Right renal cortex interstitium (tissue), 3 donors: ENCODE measurements around the gene FNDC3A. TPM values are rescaled to one million over a fixed set of nuclear protein-coding genes. Genes with fewer than 3 reads are reported as not detected.
"Not testable (repeated sequence)": the region's sequence is repeated elsewhere in the genome, so short reads cannot be mapped to it uniquely, and the experiment has no call there.

Experiments used
- DNase-seq, 3 donors: peaks; one replicate each; pipeline ENCODE4 v3.0.0-alpha.2; 2013; ENCODE audit warnings: low read depth in 3 of 3, low spot score in 2 of 3
- polyA plus RNA-seq, 3 donors: library from polyadenylated mRNA; unstranded; fragments of 120-200 nt; gene quantifications; one replicate each; pipeline ENCODE4 v1.2.1, GENCODE V29; 2013; ENCODE audit not compliant: insufficient read length in 3 of 3

FNDC3A gene
- polyA plus RNA-seq, 3 donors = 77.8 to 85.5 (median 79.1) TPM

DNA sequence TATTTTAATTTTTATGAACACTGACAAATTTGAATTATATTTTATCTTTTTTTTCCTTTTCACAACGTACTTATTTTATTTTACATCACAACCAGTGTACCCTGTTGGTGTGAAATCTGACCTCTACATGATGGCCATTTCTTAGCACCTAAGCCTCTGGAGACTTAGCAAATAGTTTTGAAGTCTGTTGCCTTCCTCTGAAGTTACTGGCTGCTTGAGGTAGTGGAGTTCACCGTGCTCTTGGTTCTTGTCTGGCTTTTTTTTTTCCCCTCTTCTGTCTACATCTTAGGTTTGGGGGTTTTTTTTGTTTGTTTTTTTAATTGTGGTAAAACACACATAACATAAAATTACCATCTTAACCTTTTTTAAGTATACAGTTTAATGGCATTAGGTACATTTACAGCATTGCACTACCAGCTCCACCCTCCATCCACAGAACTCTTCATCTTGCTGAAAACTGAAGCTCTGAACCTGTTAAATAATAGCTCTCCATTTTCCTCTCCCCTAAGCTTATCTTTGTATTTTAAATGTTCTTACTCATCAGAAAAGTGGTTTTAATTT, 150.3 kb downstream of the FNDC3A start:
- DNase-seq = no peak

DNA sequence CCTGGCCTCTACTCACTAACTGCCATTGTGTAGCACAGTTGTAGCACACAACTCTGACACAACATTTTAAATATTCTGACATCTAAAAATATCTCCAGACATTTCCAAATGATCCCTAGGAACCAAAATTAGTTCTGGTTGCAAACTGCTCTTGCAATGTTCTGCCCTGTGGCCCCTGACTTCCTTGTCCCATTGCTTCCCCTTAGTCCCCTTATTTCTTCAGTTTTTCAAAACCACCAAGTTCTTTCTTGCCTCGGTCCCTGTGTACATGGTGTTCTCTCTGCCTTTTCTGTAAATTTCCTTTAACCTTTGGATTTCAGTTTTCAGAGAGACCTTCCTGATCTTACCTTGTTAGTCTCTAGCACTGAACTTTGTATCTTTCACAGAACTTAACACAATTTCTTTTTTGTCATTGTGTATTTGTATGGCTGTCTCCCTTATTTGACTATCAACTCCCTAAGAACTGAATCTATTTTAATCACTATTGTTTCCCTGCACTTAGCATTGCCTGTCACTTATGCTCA, 156.8 kb downstream of the FNDC3A start:
- no peak for DNase-seq

DNA sequence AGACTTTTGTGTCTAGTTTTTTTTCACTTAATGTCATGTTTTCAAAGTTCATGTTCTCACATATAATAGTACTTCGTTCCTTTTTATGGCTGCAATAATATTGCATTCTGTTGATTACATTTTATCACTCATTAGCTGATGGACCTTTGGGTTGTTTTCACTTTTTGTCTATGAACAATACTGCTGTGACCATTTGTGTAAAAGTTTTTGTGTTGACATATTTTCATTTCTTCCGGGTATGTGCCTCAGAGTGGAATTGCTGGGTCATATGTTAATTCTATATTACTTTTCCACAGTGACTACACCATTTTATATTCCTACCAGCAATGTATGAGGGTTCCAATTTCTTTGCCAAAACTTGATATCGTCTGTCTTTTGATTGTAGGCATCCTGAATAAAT, 158.6 kb downstream of the FNDC3A start:
- DNase-seq = no peak

DNA sequence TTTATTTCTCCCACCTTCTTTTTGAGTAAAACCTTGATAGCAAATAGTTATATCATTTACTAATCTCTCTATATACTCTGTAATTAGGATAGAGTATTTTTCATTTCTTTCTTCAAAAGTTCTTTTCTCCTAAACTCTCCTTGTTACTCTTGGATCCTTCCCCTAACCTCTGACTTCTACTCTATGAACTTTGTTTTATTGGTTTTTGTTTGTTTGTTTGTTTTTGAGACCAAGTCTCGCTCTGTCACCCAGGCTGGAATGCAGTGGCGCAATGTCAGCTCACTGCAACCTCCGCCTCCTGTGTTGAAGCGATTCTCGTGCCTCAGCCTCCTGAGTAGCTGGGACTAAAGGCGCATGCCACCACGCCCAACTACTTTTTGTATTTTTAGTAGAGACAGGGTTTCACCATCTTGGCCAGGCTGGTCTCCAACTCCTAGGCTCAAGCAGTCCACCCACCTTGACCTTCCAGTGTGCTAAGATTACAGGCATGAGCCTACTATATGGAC, 161.5 kb downstream of the FNDC3A start:
- DNase-seq = not testable (repeated sequence)

DNA sequence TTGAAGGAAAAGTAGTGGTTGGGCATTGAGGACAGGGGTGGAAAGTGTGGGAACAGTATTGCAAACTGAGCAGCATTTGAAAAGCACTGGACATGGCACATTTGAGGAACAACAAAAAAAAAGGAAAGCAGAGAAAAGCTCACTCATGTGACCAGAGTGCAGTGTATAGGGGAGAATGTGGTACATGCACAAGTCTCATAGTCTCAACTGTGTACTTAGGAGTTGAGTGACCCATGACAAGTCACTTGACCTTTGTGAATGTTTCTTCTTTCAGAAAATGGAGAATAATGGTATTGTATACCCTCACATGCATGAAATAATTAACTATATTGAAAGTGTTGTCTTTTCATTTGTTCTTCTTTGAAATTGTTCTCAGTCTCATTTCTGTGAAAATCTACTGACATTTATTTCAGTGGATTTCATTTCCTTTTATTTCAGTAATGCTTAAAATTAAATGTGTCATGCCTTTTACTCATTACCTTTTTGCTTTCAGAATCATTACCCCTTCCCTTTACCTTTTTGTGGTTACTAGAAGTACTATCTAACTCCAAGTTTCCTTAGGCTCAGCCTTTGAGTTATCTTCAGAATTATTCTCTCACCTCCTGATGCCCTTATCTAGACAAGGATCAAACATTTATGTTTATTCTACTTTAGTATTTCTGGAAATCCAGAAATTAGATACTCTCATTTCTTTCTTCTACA, 165.3 kb downstream of the FNDC3A start:
- DNase-seq = no peak

DNA sequence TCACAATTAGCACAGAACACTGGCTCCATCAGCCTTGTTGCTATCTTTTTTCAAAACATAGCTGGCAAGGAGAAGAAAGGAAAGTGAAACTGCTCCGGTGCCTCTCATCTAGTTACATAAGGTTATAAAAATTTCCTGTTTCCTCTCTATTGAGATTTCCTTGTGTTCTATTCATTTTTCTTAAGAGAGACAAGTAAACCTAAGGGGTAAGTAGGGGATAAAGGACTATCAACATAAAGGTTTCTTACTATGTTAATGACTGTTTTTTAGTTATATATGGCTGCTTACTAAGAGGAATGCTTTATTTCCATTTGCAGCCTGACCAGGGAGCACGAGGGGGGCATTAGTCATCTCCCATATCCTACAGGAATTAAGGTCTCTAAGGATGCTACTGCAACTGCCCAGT, 171.2 kb downstream of the FNDC3A start:
- no peak for DNase-seq

DNA sequence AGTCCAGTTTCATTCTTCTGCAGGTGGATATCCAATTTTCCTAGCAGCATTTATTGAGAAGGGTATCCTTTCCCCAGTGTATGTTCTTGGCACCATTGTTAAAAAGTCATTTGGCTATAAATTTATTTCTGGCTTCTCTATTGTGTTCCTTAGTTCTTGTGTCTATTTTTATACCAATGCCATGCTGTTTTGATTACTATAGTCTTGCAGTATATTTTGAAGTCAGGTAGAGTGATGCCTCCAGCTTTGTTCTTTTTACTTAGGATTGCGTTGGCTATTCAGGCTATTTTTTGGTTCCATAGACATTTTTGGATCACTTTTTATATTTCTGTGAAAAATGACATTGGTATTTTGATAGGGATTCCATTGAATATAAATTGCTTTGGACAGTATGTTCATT, 172.7 kb downstream of the FNDC3A start:
- DNase-seq = no peak

DNA sequence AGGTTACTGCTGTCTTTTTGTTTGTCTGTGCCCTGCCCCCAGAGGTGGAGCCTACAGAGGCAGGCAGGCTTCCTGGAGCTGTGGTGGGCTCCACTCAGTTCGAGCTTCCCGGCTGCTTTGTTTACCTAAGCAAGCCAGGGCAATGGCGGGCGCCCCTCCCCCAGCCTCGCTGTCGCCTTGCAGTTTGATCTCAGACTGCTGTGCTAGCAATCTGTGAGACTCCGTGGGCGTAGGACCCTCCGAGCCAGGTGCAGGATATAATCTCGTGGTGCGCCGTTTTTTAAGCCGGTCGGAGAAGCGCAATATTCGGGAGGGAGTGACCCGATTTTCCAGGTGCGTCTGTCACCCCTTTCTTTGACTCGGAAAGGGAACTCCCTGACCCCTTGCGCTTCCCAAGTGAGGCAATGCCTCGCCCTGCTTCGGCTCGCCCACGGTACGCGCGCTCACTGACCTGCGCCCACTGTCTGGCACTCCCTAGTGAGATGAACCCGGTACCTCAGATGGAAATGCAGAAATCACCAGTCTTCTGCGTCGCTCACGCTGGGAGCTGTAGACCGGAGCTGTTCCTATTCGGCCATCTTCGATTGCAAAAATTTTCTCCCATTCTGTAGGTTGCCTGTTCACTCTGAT, 182.4 kb downstream of the FNDC3A start:
- not testable (repeated sequence) for DNase-seq

DNA sequence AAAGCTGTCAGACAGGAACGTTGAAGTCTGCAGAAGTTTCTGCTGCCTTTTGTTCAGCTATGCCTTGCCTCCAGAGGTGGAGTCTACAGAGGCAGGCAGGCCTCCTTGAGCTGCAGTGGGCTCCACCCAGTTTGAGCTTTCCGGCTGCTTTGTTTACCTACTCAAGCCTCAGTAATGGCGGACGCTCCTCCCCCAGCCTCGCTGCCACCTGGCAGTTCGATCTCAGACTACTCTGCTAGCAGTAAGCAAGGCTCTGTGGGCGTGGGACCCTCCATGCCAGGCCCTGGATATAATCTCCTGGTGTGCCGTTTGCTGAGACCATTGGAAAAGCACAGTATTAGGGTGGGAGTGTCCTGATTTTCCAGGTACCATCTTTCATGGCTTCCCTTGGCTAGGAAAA, 187.4 kb downstream of the FNDC3A start:
- not testable (repeated sequence) for DNase-seq

DNA sequence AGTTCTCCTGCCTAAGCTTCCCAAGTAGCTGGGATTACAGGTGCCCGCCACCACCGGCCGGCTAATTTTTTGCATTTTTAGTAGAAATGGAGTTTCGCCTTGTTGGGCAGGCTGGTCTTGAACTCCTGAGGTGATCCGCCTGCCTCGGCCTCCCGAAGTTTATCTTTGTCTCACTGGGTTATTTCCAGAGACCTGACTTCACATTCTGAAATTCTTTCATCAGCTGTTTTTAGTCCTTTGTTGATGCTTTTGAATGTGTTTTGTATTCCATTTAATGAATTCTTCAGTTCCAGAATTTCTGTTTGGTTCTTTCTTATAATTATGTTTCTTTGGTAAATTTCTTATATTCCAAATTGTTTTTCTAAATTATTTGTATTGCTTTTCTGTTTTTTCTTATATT, 189.0 kb downstream of the FNDC3A start:
- no peak for DNase-seq

DNA sequence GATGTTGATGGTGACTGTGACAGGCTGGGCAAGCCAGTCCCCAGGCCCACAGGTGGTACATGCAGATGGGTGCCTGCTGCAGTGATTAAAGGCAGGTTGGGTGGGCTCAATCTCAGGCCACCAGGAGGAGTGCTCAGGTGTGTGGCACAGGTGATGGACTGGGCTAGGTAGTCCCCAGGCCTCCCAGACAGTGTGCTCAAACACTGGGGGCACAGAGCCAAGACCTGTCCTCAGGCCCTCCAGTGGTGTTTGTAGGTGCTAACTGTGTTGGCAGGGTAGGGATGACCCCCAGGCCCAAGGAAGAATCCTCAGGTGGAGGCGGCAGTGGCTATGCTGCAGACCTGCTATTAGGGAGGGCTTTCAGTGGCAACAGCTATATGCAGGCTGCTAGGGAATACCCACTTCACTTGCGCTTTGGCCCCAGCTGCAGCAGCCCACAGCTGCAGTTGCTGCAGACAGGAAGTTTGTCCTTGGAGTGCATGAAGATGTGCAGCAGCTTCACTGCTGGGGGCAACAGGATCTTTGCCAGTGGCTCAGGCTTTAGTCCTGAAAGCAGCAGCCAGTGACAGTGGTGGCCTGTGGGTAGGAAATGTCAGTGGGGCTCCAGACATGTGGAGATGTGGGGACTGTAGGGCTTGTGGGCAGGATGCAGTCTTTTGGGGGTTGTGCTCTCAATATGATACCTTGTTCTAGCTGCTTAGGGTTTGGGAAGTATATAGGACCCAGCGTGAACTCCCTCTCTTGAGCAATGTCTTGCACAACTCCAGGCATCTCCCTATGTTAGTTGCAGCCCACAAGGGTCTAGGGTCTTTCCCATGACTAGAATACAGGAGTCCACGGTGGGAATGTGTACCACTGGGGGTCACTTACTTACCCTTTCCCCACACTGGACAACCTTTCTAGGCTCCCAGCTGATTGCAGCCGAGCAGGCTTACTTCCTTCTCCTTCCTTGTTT, 190.4 kb downstream of the FNDC3A start:
- no peak for DNase-seq

DNA sequence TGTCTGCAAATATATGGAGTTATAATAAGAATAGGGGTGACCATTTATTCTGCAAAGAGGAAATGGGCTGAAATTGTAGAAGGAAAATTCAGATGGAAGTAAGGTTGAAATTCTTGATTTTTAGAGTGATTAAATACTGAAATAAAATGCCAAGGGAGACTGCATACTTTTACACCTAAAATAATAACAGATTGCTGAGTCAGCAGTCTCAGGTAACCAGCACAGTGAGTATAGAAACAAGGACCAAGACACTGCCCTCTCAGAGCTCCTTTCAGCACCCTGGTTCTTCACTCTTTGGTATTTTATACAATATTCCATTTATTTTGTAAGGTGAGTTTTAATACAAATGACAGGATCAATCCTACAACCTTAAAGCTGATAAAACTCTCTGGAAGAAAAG, 195.6 kb downstream of the FNDC3A start:
- no peak for DNase-seq

DNA sequence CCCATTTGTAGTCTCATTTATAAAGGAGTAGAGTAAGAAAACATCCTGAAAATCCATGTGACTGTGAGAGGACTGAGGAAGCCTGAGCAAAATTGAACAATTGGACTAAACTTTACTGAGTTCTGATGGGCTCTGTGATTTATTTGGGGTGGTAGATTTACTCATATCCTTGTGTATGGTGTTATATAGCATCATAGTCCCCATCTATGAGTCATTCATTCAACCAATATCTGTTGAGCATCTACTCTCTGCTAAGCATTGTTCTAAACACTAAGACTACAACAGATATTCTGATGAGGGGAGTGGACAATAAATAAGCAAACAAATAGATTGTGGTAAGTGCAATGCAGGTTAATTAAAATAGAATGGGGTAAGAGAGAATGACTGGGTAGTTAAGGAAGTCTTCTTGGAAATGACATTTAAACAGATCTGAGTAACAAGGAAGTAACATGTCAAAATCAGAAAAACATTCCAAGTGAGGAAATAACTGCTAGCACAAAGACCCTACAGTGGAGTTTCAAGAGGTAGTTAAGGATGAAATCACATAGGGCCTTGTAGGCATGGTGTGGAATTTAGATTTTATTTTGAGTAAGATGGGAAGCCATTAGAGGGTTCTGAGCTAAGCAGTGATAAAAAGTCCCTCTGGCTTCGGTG, 208.1 kb downstream of the FNDC3A start:
- DNase-seq = no peak

DNA sequence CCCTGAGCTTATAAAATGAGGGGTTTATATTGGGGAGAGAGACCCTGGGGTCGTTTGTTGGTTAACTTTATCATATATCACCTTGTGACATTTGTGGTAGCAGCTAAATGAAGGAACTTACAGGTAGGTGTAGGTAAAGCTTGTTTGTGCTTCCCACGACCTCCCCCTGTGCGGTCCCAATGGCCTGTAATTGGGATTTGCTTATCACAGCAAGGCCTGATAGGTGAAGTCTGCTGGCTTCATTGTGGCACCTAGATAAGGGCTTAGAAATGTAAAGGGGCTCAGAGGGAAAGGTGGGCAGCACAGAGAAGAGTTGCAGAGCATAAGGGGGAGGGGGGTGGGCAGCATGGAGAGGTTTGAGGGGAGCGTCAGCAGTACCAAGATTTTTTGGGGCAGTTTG, 208.9 kb downstream of the FNDC3A start:
- DNase-seq = no peak

DNA sequence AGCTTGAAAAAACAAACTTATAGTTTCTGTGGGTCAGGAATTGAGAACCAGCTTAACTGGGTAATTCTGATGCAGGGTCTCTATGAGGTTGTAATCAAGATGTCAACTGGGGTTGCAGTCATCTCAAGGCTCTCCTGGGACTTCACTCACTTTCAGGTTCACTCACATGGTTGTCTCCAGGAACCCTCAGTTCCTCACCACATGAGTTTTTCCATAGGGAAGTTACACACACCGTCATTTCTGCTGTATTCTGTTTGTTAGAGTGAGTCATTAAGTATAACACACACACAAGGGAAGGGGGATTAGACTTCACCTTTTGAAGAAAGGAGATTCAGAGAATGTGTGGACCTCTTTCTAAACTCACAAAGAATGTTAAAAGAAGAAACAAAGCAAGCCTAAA, 209.6 kb downstream of the FNDC3A start:
- no peak for DNase-seq

DNA sequence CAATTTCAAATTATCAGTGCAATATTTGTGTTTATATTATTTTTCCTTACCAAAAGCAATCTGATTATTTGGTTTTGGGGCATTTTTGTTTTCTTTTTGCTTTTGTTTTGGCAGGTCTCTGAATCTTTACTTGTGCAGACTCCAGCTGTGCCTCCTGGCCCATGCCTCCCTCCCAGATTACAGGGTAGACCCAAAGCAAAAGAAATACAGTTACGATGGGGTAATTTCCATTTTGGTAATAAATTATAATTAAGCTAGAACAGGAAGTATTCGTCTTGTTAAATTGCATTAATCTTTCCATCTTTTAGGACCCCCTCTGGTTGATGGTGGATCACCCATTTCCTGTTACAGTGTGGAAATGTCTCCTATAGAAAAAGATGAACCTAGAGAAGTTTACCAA, 215.2 kb downstream of the FNDC3A start:
- no peak for DNase-seq

DNA sequence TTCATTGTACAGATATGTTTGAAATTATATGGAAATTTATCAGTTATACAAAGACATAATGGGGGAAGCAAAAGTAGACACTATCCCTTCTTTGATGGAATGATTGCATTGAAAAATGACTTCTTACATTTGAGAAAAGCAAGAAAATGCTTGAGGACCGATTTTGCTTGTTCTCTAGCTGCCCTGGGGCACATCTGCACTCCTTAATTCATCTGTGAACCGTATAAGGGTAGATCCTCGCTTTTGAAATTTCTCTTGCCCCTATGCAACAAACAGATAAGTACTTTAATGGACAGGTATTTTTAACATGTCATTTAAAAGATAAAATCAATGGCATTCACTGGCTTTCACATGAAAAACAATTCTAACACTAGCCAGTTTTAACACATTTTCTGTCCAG, 230.9 kb downstream of the FNDC3A start:
- no peak for DNase-seq

DNA sequence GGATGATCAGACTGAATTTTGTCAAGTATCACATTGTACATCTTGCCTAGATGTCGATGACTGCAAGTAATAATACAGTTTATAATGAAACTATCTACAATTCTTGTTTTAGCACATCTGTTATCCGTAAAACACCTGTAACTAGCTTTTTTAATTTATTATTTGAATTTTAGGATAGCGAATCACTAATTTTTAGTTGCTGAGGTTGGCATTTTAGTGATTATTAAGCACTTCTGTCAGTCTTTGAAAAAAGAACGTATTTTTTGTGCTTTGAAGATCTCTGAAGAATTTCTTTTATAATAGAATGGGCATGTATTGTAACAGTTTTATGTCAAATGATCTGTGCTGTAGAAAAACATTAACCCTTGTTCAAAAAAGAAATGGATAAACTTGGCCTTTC, 232.9 kb downstream of the FNDC3A start:
- no peak for DNase-seq

DNA sequence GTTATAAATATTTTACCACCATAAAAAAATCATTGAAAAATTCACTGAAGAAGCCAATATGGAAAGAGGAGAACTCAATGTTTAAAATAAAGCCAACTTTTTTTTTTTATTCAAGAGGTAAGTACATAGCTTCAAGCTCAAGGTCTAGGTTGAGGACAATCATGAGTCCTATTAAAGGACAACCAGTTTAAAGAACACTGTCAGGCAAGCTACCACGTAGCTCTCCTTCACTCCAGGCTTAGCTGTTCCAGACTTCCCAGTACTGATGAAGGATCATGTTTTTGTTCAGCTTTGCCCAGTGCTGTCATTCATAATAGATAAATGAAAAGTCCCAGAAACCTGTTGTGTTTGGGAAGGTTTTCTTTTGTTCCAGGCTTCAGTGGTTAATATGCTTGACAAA, 234.4 kb downstream of the FNDC3A start:
- no peak for DNase-seq

DNA sequence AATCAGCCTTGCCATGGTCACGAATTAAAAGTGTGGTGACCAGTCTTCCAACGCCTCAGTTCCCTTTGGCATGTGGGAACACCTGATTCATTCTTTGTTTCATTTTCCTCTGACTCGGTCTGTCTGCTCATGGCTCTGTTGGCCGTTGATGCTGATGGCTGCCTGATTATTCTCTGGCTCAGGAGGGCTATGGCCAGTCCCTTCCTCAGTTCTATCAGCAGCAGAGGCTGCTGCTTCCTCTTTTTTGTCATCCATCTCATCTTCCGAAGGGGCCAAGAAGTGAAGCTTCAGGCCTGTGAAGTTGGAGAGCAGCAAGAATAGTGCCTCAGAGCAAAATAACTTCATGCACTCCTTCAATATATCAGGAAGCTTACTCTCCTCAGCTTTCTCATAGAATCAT, 235.0 kb downstream of the FNDC3A start:
- no peak for DNase-seq
